HG03558 (cell line): ENCODE data around the gene FST.

Source experiments
- ATAC-seq: cut with Tn5 transposase; IDR thresholded peaks from one replicate; pipeline ENCODE4 v1.9.1; 2021; ENCODE audit warnings: moderate number of reproducible peaks; ENCODE audit not compliant: unreplicated experiment; ENCODE audit errors: extremely low read depth

The FST gene

DNA sequence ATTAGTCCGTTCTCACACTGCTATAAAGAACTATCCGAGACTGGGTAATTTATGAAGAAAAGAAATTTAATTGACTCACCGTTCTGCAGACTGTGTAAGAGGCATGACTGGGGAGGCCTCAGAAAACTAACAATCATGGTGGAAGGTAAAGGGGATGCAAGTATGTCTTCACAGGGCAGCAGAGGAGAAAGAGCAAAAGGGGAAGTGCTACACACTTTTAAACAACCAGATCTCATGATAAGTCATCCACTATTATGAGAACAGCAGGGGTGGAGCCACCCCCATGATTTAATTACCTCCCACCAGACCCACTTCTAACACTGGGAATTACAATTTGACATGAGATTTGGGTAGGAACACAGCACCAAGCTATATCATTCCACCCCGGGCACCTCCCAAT, 26.6 kb downstream of the FST start:
- ATAC-seq: no peak

GRCh38 chr5:53508125-53508524, 27.7 kb downstream of the FST start:
- no peak for ATAC-seq

DNA sequence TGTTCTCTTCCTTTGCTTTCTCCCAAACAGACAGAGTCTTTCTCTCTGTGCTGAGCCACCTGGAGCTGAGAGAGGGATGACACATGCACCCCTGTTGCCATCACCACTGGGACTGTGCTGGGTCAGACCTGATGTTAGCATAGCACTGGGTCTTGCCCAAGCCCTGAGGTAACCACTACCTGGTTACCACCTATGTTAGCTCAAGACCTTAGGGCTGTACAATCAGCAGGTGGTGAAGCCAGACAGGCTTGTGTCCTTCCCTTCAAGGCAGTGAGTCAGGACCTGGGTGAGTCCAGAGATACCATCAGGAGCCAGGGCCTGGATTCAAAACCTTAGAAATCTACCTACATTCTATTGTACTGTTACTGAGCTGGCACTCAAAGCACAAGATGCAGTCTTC, 32.1 kb downstream of the FST start:
- no peak for ATAC-seq

DNA sequence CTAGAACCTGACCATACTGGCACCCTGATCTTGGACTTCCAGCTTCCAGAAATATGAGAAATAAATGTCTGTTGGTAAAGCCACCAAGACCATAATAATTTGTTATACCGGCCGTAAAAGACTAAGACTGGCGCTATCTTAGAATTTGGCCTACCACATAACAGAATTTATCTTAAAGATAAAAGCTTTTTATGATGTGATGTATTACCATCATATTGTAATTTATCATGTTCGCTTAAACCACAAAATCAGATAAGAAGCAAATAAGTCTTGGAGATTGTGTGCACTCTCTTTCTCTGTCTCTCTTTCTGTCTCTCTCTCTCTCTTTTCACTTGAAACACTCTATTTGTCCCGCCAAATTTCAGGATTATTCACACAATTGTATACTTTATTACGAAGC, 35.6 kb downstream of the FST start:
- ATAC-seq: no peak

GRCh38 chr5:53520813-53521212, 40.4 kb downstream of the FST start:
- no peak for ATAC-seq
